Measurements from ENCODE around the gene FZR1. TPM values are rescaled to one million over a fixed set of nuclear protein-coding genes. Genes with fewer than 3 reads are reported as not detected.

The FZR1 gene
- total RNA-seq, 1 donor: 36.6 TPM

- peaks cover 16% of the 10 kb centered on the region for H3K4me1 ChIP-seq (ENCODE audit: insufficient read depth, low read length)
- H3K36me3 ChIP-seq (ENCODE audit: insufficient read depth, low read length): peaks cover 14% of the 10 kb centered on the region
- no peaks in the 10 kb centered on the region for H3K9me3 ChIP-seq (ENCODE audit: low read depth, low read length)
- no peak overlapping the region for H3K4me3 ChIP-seq (ENCODE audit: insufficient read depth, low read length)
- H3K79me2 ChIP-seq (ENCODE audit: insufficient read depth, low read length): peaks cover 99% of the 10 kb centered on the region
- no peak overlapping the region for H3K27ac ChIP-seq (ENCODE audit: low read depth, low read length)
- no peaks in the 10 kb centered on the region for H3K27me3 ChIP-seq (ENCODE audit: insufficient read depth, low read length)
- TF ChIP-seq CTCF (IDR thresholded peaks at IDR 0.05; ENCODE audit: extremely low read depth, low read depth, low read length): no peak
- H2AFZ ChIP-seq (ENCODE audit: low read length): no peak overlapping the region
- no peak overlapping the region for H3K4me2 ChIP-seq (ENCODE audit: insufficient read depth, low read length)
- H4K20me1 ChIP-seq (ENCODE audit: insufficient read depth, low read length): peaks cover 79% of the 10 kb centered on the region
- no peak for DNase-seq (ENCODE audit: insufficient read length, low spot score, missing footprints)
These were observed 12.1 kb downstream of the FZR1 start for GRCh38 chr19:3518255-3518654.

- no peaks in the 10 kb centered on the region for H3K9me3 ChIP-seq (ENCODE audit: low read depth, low read length)
- no peak overlapping the region for H2AFZ ChIP-seq (ENCODE audit: low read length)
- no peak overlapping the region for H3K4me3 ChIP-seq (ENCODE audit: insufficient read depth, low read length)
- H3K27me3 ChIP-seq (ENCODE audit: insufficient read depth, low read length): no peaks in the 10 kb centered on the region
- H3K4me1 ChIP-seq (ENCODE audit: insufficient read depth, low read length): peaks cover 14% of the 10 kb centered on the region
- H3K27ac ChIP-seq (ENCODE audit: low read depth, low read length): no peak overlapping the region
- no peak for TF ChIP-seq CTCF (IDR thresholded peaks at IDR 0.05; ENCODE audit: extremely low read depth, low read depth, low read length)
- no peak overlapping the region for H3K4me2 ChIP-seq (ENCODE audit: insufficient read depth, low read length)
- DNase-seq (ENCODE audit: insufficient read length, low spot score, missing footprints): no peak
- peaks cover 15% of the 10 kb centered on the region for H3K36me3 ChIP-seq (ENCODE audit: insufficient read depth, low read length)
- H4K20me1 ChIP-seq (ENCODE audit: insufficient read depth, low read length): peaks cover 79% of the 10 kb centered on the region
- H3K79me2 ChIP-seq (ENCODE audit: insufficient read depth, low read length): peaks cover 99% of the 10 kb centered on the region
These were observed 12.5 kb downstream of the FZR1 start for GRCh38 chr19:3518659-3519058.

- Histone ChIP-seq H3K27ac (ENCODE audit: low read depth, low read length) (no peak overlapping the region), H3K27me3 (ENCODE audit: insufficient read depth, low read length) (no peaks in the 10 kb centered on the region), H3K79me2 (ENCODE audit: insufficient read depth, low read length) (peaks cover 99% of the 10 kb centered on the region), H3K4me1 (ENCODE audit: insufficient read depth, low read length) (peaks cover 10% of the 10 kb centered on the region), H3K4me3 (ENCODE audit: insufficient read depth, low read length) (no peak overlapping the region), H3K36me3 (ENCODE audit: insufficient read depth, low read length) (peaks cover 19% of the 10 kb centered on the region), H3K9me3 (ENCODE audit: low read depth, low read length) (no peaks in the 10 kb centered on the region), H4K20me1 (ENCODE audit: insufficient read depth, low read length) (peaks cover 78% of the 10 kb centered on the region), H3K4me2 (ENCODE audit: insufficient read depth, low read length) (no peak overlapping the region), H2AFZ (ENCODE audit: low read length) (no peak overlapping the region)
- DNase-seq (ENCODE audit: insufficient read length, low spot score, missing footprints): no peak
- TF ChIP-seq CTCF (IDR thresholded peaks at IDR 0.05; ENCODE audit: extremely low read depth, low read depth, low read length): no peak
These were observed 13.0 kb downstream of the FZR1 start for GRCh38 chr19:3519126-3519525.

GRCh38 chr19:3520166-3521103 lies 14.3 kb downstream of the FZR1 start:
- Histone ChIP-seq H3K4me3 (ENCODE audit: insufficient read depth, low read length) (no peak overlapping the region), H3K27me3 (ENCODE audit: insufficient read depth, low read length) (no peaks in the 10 kb centered on the region), H3K36me3 (ENCODE audit: insufficient read depth, low read length) (peaks cover 24% of the 10 kb centered on the region), H3K4me2 (ENCODE audit: insufficient read depth, low read length) (no peak overlapping the region), H3K4me1 (ENCODE audit: insufficient read depth, low read length) (no peaks in the 10 kb centered on the region), H4K20me1 (ENCODE audit: insufficient read depth, low read length) (peaks cover 69% of the 10 kb centered on the region), H3K27ac (ENCODE audit: low read depth, low read length) (no peak overlapping the region), H3K79me2 (ENCODE audit: insufficient read depth, low read length) (peaks cover 92% of the 10 kb centered on the region), H2AFZ (ENCODE audit: low read length) (no peak overlapping the region), H3K9me3 (ENCODE audit: low read depth, low read length) (no peaks in the 10 kb centered on the region)
- DNase-seq (ENCODE audit: insufficient read length, low spot score, missing footprints): no peak
- TF ChIP-seq CTCF (IDR thresholded peaks at IDR 0.05; ENCODE audit: extremely low read depth, low read depth, low read length): no peak
